DND-41 (cell line): ENCODE measurements around the gene ERC1.
"Not testable (repeated sequence)": the region's sequence is repeated elsewhere in the genome, so short reads cannot be mapped to it uniquely, and the experiment has no call there.

ENCODE experiments used
- ATAC-seq: fragments of 200-7000 bp; cut with Tn5 transposase; 3 replicates; pipeline ENCODE4 v1.9.1; 2021; ENCODE audit warnings: low read depth; ENCODE audit not compliant: insufficient read depth
- DNase-seq: peaks from one replicate; pipeline ENCODE4 v3.0.0-alpha.2; 2020
- H2AFZ ChIP-seq: 2 replicates; pipeline ENCODE4 v1.6.0; 2012; ENCODE audit warnings: low read depth, low read length
- H3K27ac ChIP-seq: 2 replicates; pipeline ENCODE4 v1.5.1; 2012; ENCODE audit warnings: low read length, inconsistent platforms
- H3K27me3 ChIP-seq: fragments of 200-600 bp; sonication (generic); 2 replicates; pipeline ENCODE4 v1.6.0; 2012; ENCODE audit warnings: low read length, mild to moderate bottlenecking, inconsistent platforms; ENCODE audit not compliant: insufficient read depth, poor library complexity
- H3K36me3 ChIP-seq: 2 replicates; pipeline ENCODE4 v1.5.1; 2012; ENCODE audit warnings: low read length, inconsistent platforms; ENCODE audit not compliant: insufficient read depth
- H3K4me1 ChIP-seq: 2 replicates; pipeline ENCODE4 v1.5.1; 2012; ENCODE audit warnings: mild to moderate bottlenecking, low read length; ENCODE audit not compliant: insufficient read depth
- H3K4me2 ChIP-seq: 2 replicates; pipeline ENCODE4 v1.6.0; 2012; ENCODE audit warnings: mild to moderate bottlenecking, moderate library complexity, low read length, inconsistent platforms; ENCODE audit not compliant: insufficient read depth
- H3K4me3 ChIP-seq, 2 experiments: fragments of 200-600 bp in 1 of 2; shearing (Covaris generic) in 1 of 2; 2 replicates each; pipeline ENCODE4 v1.5.1; 2012 to 2016; ENCODE audit warnings: inconsistent platforms in 2 of 2, low read length in 2 of 2, mild to moderate bottlenecking in 2 of 2, low read depth in 1 of 2, moderate library complexity in 1 of 2
- H3K79me2 ChIP-seq: 2 replicates; pipeline ENCODE4 v1.6.0; 2012; ENCODE audit warnings: low read length, inconsistent platforms; ENCODE audit not compliant: insufficient read depth
- H3K9ac ChIP-seq: 2 replicates; pipeline ENCODE4 v1.6.0; 2012; ENCODE audit warnings: low read depth, mild to moderate bottlenecking, inconsistent platforms, low read length, moderate library complexity
- H3K9me3 ChIP-seq: 2 replicates; pipeline ENCODE4 v1.5.1; 2012; ENCODE audit warnings: low read length, moderate library complexity, mild to moderate bottlenecking, inconsistent platforms; ENCODE audit not compliant: insufficient read depth, severe bottlenecking
- H4K20me1 ChIP-seq: 2 replicates; pipeline ENCODE4 v1.6.0; 2012; ENCODE audit warnings: low read length; ENCODE audit not compliant: insufficient read depth
- CTCF ChIP-seq: IDR thresholded peaks from 2 replicates; pipeline ENCODE4 v1.5.1; 2012; ENCODE audit warnings: borderline replicate concordance, low read length, moderate library complexity, mild to moderate bottlenecking; ENCODE audit not compliant: poor library complexity, severe bottlenecking; ENCODE audit errors: extremely low read depth
- EZH2 ChIP-seq: IDR thresholded peaks from 3 replicates; pipeline ENCODE4 v1.6.1; 2012; ENCODE audit warnings: borderline replicate concordance, low read depth, mild to moderate bottlenecking, moderate library complexity, low read length, inconsistent platforms; ENCODE audit not compliant: severe bottlenecking

Gene ERC1

GRCh38 chr12:1131811-1132224 is 140.8 kb downstream of the ERC1 start:
- H4K20me1 ChIP-seq = peaks cover 2% of the 10 kb centered on the region
- TF ChIP-seq CTCF (no peak), EZH2 (no peak)
- H3K4me3 ChIP-seq = no peak overlapping the region
- H3K4me2 ChIP-seq = no peak overlapping the region
- no peak overlapping the region for H3K9ac ChIP-seq
- no peaks in the 10 kb centered on the region for H3K4me1 ChIP-seq
- H3K36me3 ChIP-seq = no peaks in the 10 kb centered on the region
- H3K9me3 ChIP-seq = no peaks in the 10 kb centered on the region
- ATAC-seq (no peak; the same call in 2 of the 3 replicates), DNase-seq (no peak)
- H3K27ac ChIP-seq = no peak overlapping the region
- no peaks in the 10 kb centered on the region for H3K27me3 ChIP-seq
- no peak overlapping the region for H2AFZ ChIP-seq
- H3K79me2 ChIP-seq = no peaks in the 10 kb centered on the region

GRCh38 chr12:1132311-1132710 is 141.3 kb downstream of the ERC1 start:
- ATAC-seq = no peak
- no peaks in the 10 kb centered on the region for H3K4me1 ChIP-seq
- peaks cover 2% of the 10 kb centered on the region for H4K20me1 ChIP-seq
- DNase-seq = no peak
- no peak overlapping the region for H3K4me2 ChIP-seq
- no peaks in the 10 kb centered on the region for H3K9me3 ChIP-seq
- TF ChIP-seq CTCF (no peak), EZH2 (no peak)
- H3K36me3 ChIP-seq = no peaks in the 10 kb centered on the region
- H3K27ac ChIP-seq = no peak overlapping the region
- H3K9ac ChIP-seq = no peak overlapping the region
- no peaks in the 10 kb centered on the region for H3K27me3 ChIP-seq
- no peak overlapping the region for H2AFZ ChIP-seq
- no peak overlapping the region for H3K4me3 ChIP-seq
- no peaks in the 10 kb centered on the region for H3K79me2 ChIP-seq

GRCh38 chr12:1138691-1139090 is 147.7 kb downstream of the ERC1 start:
- Histone ChIP-seq H4K20me1 (no peaks in the 10 kb centered on the region; the same call in 1 of the 2 replicates), H2AFZ (no peak overlapping the region), H3K4me2 (no peak overlapping the region), H3K27me3 (no peaks in the 10 kb centered on the region), H3K79me2 (no peaks in the 10 kb centered on the region), H3K4me3 (no peak overlapping the region), H3K9ac (no peak overlapping the region), H3K9me3 (no peaks in the 10 kb centered on the region), H3K4me1 (no peaks in the 10 kb centered on the region), H3K27ac (no peak overlapping the region), H3K36me3 (no peaks in the 10 kb centered on the region; the same call in 1 of the 2 replicates)
- TF ChIP-seq EZH2 (no peak), CTCF (no peak)
- DNase-seq = no peak
- ATAC-seq = no peak

GRCh38 chr12:1146758-1147157 is 155.7 kb downstream of the ERC1 start:
- not testable (repeated sequence) for H4K20me1 ChIP-seq, H3K27ac ChIP-seq, DNase-seq, H3K9me3 ChIP-seq, H3K27me3 ChIP-seq, H3K4me2 ChIP-seq, H3K4me3 ChIP-seq, H3K36me3 ChIP-seq, H3K4me1 ChIP-seq, H2AFZ ChIP-seq, H3K9ac ChIP-seq, ATAC-seq, H3K79me2 ChIP-seq
